SH-SY5Y (cell line): Measurements from ENCODE around the gene SLPI.

Experiments
- GATA2 ChIP-seq: IDR thresholded peaks from 2 replicates; pipeline ENCODE4 v1.6.1; 2011; ENCODE audit warnings: mild to moderate bottlenecking, low read depth, low read length
- GATA3 ChIP-seq: IDR thresholded peaks from 2 replicates; pipeline ENCODE4 v1.6.1; 2011; ENCODE audit warnings: low read depth, mild to moderate bottlenecking, low read length, moderate library complexity

SLPI gene, protein sequence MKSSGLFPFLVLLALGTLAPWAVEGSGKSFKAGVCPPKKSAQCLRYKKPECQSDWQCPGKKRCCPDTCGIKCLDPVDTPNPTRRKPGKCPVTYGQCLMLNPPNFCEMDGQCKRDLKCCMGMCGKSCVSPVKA

DNA sequence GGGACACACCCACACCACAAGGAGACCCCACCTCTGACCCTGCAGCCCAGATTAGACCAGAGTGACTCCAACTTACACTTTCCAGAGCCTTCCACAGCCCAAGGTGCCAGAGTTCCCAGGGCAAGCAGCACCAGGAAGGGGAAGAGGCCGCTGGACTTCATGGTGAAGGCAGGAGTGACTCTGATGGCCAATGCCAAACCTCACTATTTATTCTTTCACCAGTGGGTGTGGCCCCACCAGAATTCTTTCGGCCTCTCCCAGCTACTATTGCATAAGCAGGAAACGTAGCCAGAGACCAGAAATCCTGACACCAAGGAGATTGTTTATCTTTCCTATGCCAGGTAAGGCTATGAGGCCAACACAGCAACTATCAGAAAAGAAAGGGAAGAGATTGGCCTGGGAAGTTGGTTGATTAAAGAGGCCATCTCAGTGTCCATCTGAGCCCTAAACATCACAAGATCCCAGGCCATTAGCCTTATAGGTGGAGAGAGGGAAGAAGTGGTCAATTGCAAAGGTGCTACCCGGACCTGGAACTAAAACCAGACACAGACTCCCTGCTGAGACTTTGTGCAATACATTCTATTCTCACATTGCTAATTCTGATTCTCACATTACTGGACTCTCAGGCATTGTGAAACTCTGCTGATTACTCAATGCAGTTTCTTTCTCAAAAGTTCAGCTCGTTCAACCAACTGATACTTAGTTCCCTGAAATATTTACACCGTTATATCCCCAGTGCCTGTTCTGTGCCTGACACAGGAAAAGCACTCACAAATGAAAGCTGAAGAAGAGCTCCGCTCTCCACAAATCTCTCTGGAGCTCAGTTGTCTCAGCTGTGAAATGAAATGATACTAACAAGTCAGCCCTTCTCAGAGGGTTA, at the start of gene SLPI:
Gene SLPI (minus strand): TSS at position 182 of the 880 bp plus-strand sequence. CDS start 21 bp downstream, at position 161.
- no peak for TF ChIP-seq GATA3
- TF ChIP-seq GATA2 = no peak

DNA sequence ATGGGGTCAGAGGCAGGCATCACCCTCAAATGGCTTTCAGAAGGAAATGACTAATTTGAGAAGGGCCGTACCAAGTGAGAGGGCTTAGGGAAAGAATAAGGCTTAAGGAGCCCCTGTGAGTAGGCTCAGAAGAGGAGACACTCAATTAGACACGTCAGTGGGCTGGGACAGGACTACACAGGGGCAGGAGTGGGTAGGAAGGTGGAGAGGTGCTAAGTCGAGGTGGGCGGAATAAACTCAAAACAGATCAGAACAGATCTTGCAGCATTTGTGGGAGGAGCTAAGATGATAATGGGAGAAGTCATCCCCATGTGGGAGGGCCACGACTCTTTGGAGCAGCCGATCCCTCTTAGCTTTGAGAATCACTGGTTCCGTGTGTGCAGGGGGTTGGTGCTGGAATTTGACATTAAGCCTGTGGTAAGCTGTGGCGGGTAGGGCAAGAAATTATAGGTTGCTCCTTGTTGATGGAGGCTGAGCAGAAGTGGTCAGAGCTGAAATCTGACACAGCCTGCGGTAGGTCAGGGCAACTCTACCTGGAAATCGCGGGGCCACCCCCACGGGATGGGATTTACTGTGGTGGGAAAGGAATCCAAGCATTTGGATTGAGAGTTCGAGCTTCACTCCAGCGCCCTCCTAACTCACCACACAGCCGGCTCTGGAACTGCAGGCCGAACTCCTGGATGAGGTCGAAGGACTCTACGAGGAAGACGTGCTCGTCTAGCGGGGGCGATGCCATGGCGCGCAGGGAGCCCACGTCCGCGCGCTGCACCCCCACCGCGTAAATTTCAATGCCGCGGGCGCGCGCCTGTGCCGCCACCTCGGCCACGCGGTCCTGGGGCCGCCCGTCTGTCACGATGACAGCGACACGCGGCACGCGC, 49.5 kb upstream of the SLPI start:
- TF ChIP-seq GATA3 = no peak
- TF ChIP-seq GATA2 = no peak

- TF ChIP-seq GATA3 (no peak), GATA2 (no peak)
These were observed 47.5 kb upstream of the SLPI start for GRCh38 chr20:45301824-45302271.

DNA sequence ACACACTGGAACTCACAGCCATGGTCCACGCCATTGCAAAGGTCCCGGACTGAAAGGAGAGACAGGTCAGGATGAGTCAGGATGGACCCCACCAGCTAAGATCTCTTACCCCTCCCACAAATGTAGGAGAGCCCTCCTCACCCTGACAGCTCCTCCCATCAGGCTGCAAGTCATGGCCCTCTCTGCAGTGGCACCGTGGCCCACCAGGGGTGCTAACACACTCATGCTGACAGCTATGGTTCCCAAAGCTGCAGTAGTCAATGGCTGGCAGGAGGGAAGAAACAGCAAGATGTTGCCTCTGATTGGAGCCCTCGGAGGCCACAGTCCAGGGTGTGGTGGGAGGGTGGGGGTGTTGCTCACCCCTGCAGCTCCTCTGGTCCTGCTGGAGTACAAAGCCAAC, 46.6 kb upstream of the SLPI start:
- no peak for TF ChIP-seq GATA3
- TF ChIP-seq GATA2 = no peak

- TF ChIP-seq GATA3 (no peak), GATA2 (no peak)
These were observed 45.4 kb upstream of the SLPI start for GRCh38 chr20:45299786-45300185.

DNA sequence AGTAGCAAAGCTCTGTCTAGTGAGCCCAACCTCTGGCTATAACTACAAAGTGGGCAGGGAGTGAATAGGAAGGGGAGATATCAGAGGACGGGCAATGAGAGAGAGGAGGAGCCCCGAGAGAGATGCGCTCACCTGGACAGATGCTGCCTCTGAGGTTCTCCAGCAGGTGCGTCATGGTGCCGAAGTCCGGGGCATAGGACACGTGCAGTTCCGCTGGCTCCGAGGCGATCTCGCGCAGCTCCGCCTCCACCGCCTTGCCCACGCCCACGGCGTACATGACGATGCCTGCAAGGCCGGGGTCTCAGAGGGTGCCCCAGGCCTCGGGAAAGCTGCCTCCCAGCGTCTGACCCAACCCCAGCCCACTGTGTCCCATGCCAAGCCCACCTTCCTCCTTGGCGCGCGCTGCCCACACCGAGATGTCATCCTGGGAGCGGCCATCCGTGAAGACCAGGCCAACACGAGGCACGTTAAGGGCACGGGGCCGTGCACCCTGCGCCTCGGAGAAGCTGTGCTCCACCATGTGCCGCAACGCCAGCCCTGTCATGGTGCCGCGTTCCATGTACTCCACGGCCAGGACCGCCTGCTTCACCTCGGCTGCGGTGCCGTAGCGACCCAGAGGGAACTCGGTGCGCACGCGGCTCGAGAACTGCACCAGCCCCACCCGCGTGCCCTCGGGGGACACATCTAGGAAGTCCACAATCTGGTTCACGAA, 43.6 kb upstream of the SLPI start:
- TF ChIP-seq GATA3 (no peak), GATA2 (no peak)

- TF ChIP-seq GATA3 (no peak), GATA2 (no peak)
These were observed 40.3 kb upstream of the SLPI start for GRCh38 chr20:45294659-45295058.

GRCh38 chr20:45294003-45294368, 39.6 kb upstream of the SLPI start:
- TF ChIP-seq GATA3 (no peak), GATA2 (no peak)

DNA sequence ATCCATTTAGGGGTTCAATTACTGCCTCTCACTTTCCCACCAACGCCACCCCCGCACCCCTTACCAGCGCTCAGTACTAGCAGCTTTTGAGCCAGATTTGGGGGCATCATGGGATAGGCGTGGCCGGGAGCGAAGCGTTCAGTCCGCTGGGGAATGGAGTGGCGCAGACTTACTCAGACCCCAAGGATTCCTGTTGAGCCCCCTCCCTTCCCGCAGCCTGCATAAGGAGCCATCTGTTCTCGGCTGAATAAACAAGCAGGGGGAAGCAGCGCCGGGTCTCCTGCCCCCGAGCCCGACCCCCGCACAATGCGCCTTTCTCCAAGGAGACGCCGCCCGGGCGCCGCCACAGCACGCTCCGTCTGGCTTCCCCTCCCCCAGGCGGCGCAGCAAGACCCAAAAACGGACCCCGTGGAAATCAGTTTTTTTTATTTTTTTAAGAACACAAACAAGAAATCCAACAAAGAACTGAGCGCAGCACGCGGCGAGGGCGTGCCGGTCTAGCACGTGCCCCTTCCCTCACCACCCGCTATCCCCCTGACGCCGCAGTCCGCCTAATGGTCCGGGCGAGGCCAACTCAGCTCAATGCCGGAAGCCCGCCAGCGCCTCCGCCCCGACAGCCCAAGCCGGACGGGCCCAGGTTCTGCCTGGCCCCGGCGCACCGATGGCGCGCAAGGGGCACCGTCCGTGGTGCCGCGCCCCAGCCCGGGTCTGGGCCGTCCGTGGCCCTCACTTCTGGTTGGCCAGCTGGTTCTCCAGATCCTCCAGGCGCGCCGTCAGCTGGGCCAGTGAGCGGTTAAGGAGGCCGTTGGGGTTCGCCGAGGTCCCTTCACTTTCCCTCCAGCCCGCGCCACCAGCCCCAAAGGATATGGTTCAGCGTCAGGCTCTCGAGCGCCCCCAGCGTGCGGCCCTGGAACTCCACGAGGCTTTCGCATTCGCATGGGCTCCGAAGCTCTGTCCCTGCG, 39.0 kb upstream of the SLPI start:
- TF ChIP-seq GATA3 (no peak), GATA2 (no peak)

DNA sequence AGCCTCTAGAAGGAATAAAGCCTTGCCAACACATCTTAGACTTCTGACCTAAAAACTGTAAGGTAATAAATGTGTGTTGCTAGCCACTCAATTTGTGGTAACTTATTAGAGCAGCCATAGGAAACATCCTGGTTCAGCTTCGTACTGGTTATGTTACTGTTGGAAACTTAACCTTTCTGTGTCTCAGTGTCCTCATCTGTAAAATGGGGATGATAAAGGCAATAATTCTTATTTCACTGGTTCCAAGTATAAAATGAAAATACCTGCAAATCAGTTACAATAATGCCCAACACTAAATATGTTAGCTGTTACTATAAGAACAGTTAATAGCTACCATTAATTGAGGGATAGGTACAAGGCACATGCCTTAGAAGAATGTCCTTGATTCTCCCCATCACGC, 38.0 kb upstream of the SLPI start:
- TF ChIP-seq GATA3 (no peak), GATA2 (no peak)

DNA sequence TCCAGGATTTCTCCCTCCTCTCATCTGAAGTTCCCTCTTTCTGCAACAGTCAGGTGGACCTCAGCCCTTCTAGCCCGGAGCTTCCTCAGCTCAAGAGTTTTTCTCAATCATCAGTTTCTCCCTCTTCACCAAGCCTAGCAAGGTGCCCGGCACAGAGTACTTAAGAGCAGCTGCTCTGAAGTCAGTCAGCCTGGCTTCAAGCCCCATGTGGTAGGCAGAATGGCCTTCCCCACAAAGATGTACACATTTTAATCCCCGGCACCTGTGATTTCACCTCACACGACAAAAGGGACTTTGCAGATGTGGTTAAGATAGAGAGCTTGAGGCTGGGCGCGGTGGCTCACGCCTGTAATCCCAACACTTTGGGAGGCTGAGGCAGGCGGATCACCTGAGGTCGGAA, 37.2 kb upstream of the SLPI start:
- TF ChIP-seq GATA2 = no peak
- no peak for TF ChIP-seq GATA3

DNA sequence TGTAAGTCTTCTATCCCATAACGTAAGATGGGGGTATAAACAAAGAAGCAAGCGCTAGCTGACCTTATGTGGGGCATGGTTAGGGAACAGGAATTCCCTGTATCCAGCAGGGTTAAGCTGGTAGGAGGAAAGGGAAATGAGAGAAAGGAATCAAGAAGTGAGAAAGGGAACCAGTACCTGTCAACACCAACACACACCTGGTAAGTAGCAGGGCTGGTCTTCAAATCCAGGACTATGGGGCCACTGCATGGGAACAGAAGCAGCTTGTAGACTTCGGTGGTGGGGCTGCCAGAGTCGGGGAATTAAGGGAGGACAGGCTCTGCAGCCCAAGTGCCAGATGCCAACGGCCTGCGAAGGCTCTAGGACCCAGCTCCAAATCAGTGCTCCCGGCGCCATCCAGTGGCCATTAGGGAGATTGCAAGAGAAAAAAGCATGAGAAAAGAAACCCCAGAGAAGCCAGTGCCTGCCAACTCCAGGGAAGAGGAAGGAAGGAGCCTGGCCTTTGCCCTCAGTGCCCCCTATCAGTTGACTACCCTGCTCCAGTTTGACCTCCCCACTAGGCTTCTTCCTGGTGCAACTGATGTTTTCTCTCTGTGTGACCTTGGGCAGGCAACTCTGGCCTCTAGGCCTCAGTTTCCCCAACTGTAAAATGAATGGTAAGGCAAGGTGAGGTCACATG, 36.5 kb upstream of the SLPI start:
- no peak for TF ChIP-seq GATA3
